HEK293T (cell line): Measurements from ENCODE around the gene DLAT.
A peak's percentile ranks its signal among the peaks of the same experiment; 100 is the strongest.
"Not testable (repeated sequence)": the region's sequence is repeated elsewhere in the genome, so short reads cannot be mapped to it uniquely, and the experiment has no call there.

Source experiments
- CTCF ChIA-PET: fragments of 350-600 bp; formaldehyde crosslinking; extraction: SDS; loops from one replicate; lab custom pipeline; 2021; ENCODE audit warnings: antibody characterized with exemption, inconsistent platforms; lab: Yijun Ruan, JAX
- POLR2A ChIA-PET: fragments of 350-600 bp; formaldehyde crosslinking; extraction: SDS; loops from one replicate; lab custom pipeline; 2020; ENCODE audit warnings: antibody characterized with exemption, inconsistent platforms; lab: Yijun Ruan, JAX
- DNase-seq: peaks from one replicate; pipeline ENCODE4 v3.0.0; 2012; ENCODE audit warnings: mixed read lengths; ENCODE audit errors: extremely low spot score
- ARNT ChIP-seq: fragments of 450-650 bp; IDR thresholded peaks from 2 replicates; pipeline ENCODE4 v1.6.1; 2017; ENCODE audit warnings: mild to moderate bottlenecking
- BHLHE40 ChIP-seq: fragments of 450-650 bp; IDR thresholded peaks from 2 replicates; pipeline ENCODE4 v1.6.1; 2016; ENCODE audit warnings: mild to moderate bottlenecking, moderate library complexity, borderline replicate concordance
- CTBP1 ChIP-seq: fragments of 450-650 bp; IDR thresholded peaks from 2 replicates; pipeline ENCODE4 v1.6.1; 2016; ENCODE audit warnings: borderline replicate concordance
- ELF4 ChIP-seq: fragments of 450-650 bp; IDR thresholded peaks from 2 replicates; pipeline ENCODE4 v1.6.1; 2017; ENCODE audit warnings: antibody characterized with exemption
- FOXA1 ChIP-seq: fragments of 450-650 bp; IDR thresholded peaks from 2 replicates; pipeline ENCODE4 v1.6.1; 2016; ENCODE audit warnings: mild to moderate bottlenecking
- FOXK2 ChIP-seq: fragments of 450-650 bp; IDR thresholded peaks from 2 replicates; pipeline ENCODE4 v1.6.1; 2016; ENCODE audit warnings: mild to moderate bottlenecking
- FOXM1 ChIP-seq: fragments of 450-650 bp; IDR thresholded peaks from 2 replicates; pipeline ENCODE4 v1.6.1; 2017; ENCODE audit warnings: mild to moderate bottlenecking, borderline replicate concordance
- HDGF ChIP-seq: fragments of 450-650 bp; IDR thresholded peaks from 2 replicates; pipeline ENCODE4 v1.6.1; 2017; ENCODE audit warnings: antibody characterized with exemption, borderline replicate concordance
- L3MBTL2 ChIP-seq: fragments of 450-650 bp; conservative IDR thresholded peaks from 2 replicates; pipeline ENCODE4 v1.6.1; 2016; ENCODE audit warnings: mild to moderate bottlenecking
- LEF1 ChIP-seq: fragments of 450-650 bp; IDR thresholded peaks from 2 replicates; pipeline ENCODE4 v1.6.1; 2017; ENCODE audit warnings: mild to moderate bottlenecking, borderline replicate concordance
- NFRKB ChIP-seq: fragments of 450-650 bp; IDR thresholded peaks from 2 replicates; pipeline ENCODE4 v1.6.1; 2016; ENCODE audit warnings: mild to moderate bottlenecking, moderate library complexity
- PKNOX1 ChIP-seq: fragments of 450-650 bp; IDR thresholded peaks from 2 replicates; pipeline ENCODE4 v1.6.1; 2016
- SP1 ChIP-seq: fragments of 450-650 bp; IDR thresholded peaks from 2 replicates; pipeline ENCODE4 v1.6.1; 2017
- SUZ12 ChIP-seq: fragments of 450-650 bp; IDR thresholded peaks from 2 replicates; pipeline ENCODE4 v1.6.1; 2016; ENCODE audit warnings: mild to moderate bottlenecking
- TARDBP ChIP-seq: fragments of 450-650 bp; IDR thresholded peaks from 2 replicates; pipeline ENCODE4 v1.6.1; 2016
- ZNF384 ChIP-seq: fragments of 450-650 bp; IDR thresholded peaks from 2 replicates; pipeline ENCODE4 v1.6.1; 2016

Gene DLAT

GRCh38 chr11:112082729-112083128 is 57.5 kb downstream of the DLAT start:
- ChIA-PET POLR2A (interaction anchor here (0.7 kb wide), 1 partner anchor 156 kb away, joined by 3 read pairs; no protein-coding TSS in a partner anchor), CTCF (no interaction called here)
- TF ChIP-seq NFRKB (no peak), SUZ12 (no peak), FOXM1 (no peak), HDGF (no peak), TARDBP (no peak), LEF1 (no peak)
- DNase-seq = no peak

DNA sequence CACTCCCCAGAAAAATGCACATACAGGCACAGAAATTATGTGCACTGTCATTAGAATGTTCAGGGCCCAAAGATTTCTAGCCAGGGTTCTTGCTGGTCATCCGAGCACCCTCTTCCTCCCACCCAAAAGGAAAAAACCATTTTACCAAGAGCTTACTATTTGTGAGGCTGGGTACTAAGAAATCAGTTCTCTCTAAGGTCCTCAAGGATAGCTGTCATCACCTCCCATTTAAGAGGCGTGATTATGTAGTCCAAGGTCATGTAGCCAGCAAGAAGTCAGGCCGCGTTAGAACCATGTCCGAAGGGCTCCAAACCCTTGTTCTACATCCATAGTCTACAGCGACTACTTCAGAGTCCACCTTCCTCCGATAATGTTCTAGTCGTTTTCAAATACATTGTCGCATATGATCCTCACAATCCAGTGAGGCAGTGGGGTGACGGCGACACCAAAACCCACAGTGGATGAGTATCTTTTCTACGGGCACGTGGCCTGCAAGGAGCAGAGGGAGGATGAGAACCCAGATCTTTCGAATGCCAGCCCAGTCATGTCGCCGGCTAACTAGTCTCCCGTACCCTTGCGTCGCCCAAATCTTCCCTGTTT is 60.7 kb downstream of the DLAT start:
- TF ChIP-seq CTBP1 (no peak), SUZ12 (no peak), ARNT (no peak), TARDBP (no peak), BHLHE40 (no peak), FOXA1 (no peak), PKNOX1 (no peak), L3MBTL2 (peak; percentile 55; the same call in 1 of the 2 replicates)
- ChIA-PET CTCF (interaction anchor here (0.7 kb wide), 1 partner anchor 1888 kb away, joined by 3 read pairs; no protein-coding TSS in a partner anchor), POLR2A (interaction anchor here (0.6 to 2.2 kb wide), 11 partner anchors 9 to 951 kb away, joined by 3 to 8 read pairs (median 4); partner anchors contain the start of gene DLAT)
- peak; percentile 49 for DNase-seq

- POLR2A ChIA-PET = interaction anchor here (0.6 to 2.2 kb wide), 12 partner anchors 10 to 950 kb away, joined by 3 to 8 read pairs (median 4); partner anchors contain the start of gene DLAT
- DNase-seq = peak; percentile 98
- CTCF ChIA-PET = interaction anchor here (0.6 to 1.2 kb wide), 2 partner anchors 26 to 64 kb away, joined by 3 to 4 read pairs; no protein-coding TSS in a partner anchor
- TF ChIP-seq LEF1 (no peak), FOXK2 (peak; percentile 87), BHLHE40 (no peak), L3MBTL2 (peak; percentile 62), ARNT (no peak), FOXM1 (no peak), ELF4 (peak; percentile 92), NFRKB (no peak)
Measured at GRCh38 chr11:112086422-112087191, 61.4 kb downstream of the DLAT start, which contains the start of the genes SDHD and TIMM8B. Gene SDHD (plus strand): TSS chr11:112086873. CDS start chr11:112086908, 35 bp downstream. Gene TIMM8B (minus strand): TSS chr11:112086756. CDS start chr11:112086723, 33 bp downstream.

GRCh38 chr11:112087212-112087611 is 62.0 kb downstream of the DLAT start:
- POLR2A ChIA-PET = interaction anchor here (1.0 to 2.2 kb wide), 7 partner anchors 10 to 140 kb away, joined by 3 to 8 read pairs (median 5); partner anchors contain the start of gene DLAT

DNA sequence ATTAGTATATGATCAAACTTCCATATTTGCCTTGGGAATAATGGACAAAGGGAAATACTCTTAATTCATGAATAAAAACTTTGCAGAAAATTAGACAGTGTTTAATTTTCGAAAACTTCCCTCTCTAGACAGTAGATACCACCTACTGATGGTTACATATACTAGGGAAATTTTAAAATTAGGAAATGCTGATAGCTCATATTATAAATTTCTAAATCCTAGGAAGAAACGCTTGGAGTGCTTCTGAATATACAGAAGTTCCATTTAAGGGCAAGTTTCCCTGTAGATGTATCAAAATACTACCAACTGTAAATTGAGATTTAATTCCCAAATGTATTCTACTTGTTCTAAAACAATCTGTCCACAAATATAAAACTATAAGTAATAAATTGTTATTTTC is 70.1 kb downstream of the DLAT start:
- CTCF ChIA-PET, POLR2A ChIA-PET, DNase-seq: not testable (repeated sequence)

More at GRCh38 chr11:112087212-112087611, 62.0 kb downstream of the DLAT start:
- DNase-seq = peak; percentile 14
- CTCF ChIA-PET = interaction anchor here (0.6 to 1.2 kb wide), 2 partner anchors 26 to 64 kb away, joined by 3 to 4 read pairs; no protein-coding TSS in a partner anchor
- TF ChIP-seq PKNOX1 (no peak), BHLHE40 (no peak), SUZ12 (no peak), LEF1 (no peak), ELF4 (no peak), NFRKB (no peak), FOXM1 (no peak), CTBP1 (no peak), ZNF384 (no peak), L3MBTL2 (no peak), HDGF (no peak), ARNT (no peak), TARDBP (no peak), FOXK2 (no peak), FOXA1 (no peak), SP1 (no peak)

DNA sequence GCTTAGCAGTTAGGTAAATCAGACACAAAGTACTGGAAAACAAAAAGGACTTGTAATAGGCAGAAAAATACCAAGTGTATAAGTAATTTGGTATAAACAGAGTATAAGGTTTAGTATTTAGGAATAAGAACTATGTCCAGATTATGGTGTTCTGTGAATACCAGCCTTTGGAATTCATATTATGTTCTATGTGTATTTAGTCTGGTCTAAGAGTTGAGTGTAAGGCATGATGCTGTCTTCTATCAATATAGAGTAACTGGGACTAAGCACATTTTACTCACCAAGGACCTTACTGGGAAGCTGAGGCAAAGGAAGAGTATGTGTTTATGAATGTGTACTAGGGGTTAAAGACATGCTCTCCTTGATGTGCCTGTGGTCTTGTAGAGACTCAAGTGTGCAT is 71.0 kb downstream of the DLAT start:
- CTCF ChIA-PET = interaction anchor here (1.0 kb wide), 1 partner anchor 17 kb away, joined by 6 read pairs; no protein-coding TSS in a partner anchor
- POLR2A ChIA-PET = interaction anchor here (1.2 kb wide), 1 partner anchor 9 kb away, joined by 8 read pairs; the partner anchor contains the start of genes SDHD and TIMM8B
- no peak for DNase-seq
- TF ChIP-seq ARNT = no peak
- no peak for TF ChIP-seq HDGF
